Ovary (tissue), 9 donors: ENCODE measurements around the gene HPSE2. TPM values are rescaled to one million over a fixed set of nuclear protein-coding genes. Genes with fewer than 3 reads are reported as not detected.

Experiments used
- DNase-seq, 5 donors: peaks; one replicate each; pipeline ENCODE4 v3.0.0-alpha.2; 2019 to 2020
- H3K27ac ChIP-seq, 2 donors: fragments of 200-600 bp; one replicate each; pipeline versions ENCODE4 v1.5.1 to v1.8.0; 2019 to 2022
- H3K27me3 ChIP-seq: fragments of 200-600 bp; one replicate; pipeline ENCODE4 v1.8.0; 2022
- H3K36me3 ChIP-seq: fragments of 200-600 bp; sonication (generic); one replicate; pipeline ENCODE4 v1.5.1; 2019
- H3K4me1 ChIP-seq: one replicate; pipeline ENCODE4 v1.8.1; 2013; ENCODE audit warnings: mild to moderate bottlenecking, moderate library complexity; ENCODE audit not compliant: insufficient read depth
- H3K4me3 ChIP-seq: fragments of 200-600 bp; sonication (generic); one replicate; pipeline ENCODE4 v1.5.1; 2017
- H3K9me3 ChIP-seq, 2 donors: fragments of 200-600 bp in 1 of 2; sonication (generic) in 1 of 2; one replicate each; pipeline versions ENCODE4 v1.5.1 to v1.8.1; 2013 to 2019; ENCODE audit warnings: mild to moderate bottlenecking in 1 of 2, moderate library complexity in 1 of 2
- EP300 ChIP-seq: sonication (generic); formaldehyde crosslinking; IDR thresholded peaks from one replicate; pipeline ENCODE4 v1.6.1; 2017; ENCODE audit warnings: antibody characterized with exemption
- POLR2A ChIP-seq: fragments of 450-650 bp; IDR thresholded peaks from one replicate; pipeline ENCODE4 v1.6.1; 2017; ENCODE audit warnings: antibody characterized with exemption, mild to moderate bottlenecking, moderate library complexity
- WGBS, 3 donors: extraction: QIAGEN DNeasy Blood & Tissue Kit in 1 of 3; methylation state at CpG; one replicate each; pipeline versions ENCODE4 v1.1.5 to v1.1.7; 2013 to 2017; 5-methylcytosine and 5-hydroxymethylcytosine counted together
- intact Hi-C, 4 donors: fragments of 100-400 bp; cut with DNase I; formaldehyde crosslinking; loops; one replicate each; pipeline versions ENCODE4 v1.11.0 to v1.15.1; 2022 to 2023
- polyA plus RNA-seq, 2 donors: library from polyadenylated mRNA; stranded (reverse); fragments of 200-250 nt in 1 of 2; fragments of 350-450 nt in 1 of 2; fragmentation: Illumina TruSeq in 1 of 2; extraction: RNeasy Lipid Tissue Mini Kit (QIAGEN cat#74804) in 1 of 2; gene quantifications; one replicate each; pipeline ENCODE4 v1.2.3, GENCODE V29; 2013 to 2014
- total RNA-seq, 7 donors: library from RNA; depleted of rRNA in 2 of 7; stranded (reverse); fragments of >200 nt in 2 of 7; fragmentation: NEBNext Ultra II Directional in 3 of 7; extraction: Animal tissue kit (Norgen Biotek cat#: 25700) in 3 of 7; gene quantifications; one replicate each; pipeline versions ENCODE4 v1.1.0 to v1.2.4, GENCODE V29; 2016 to 2023
- TF ChIP-seq, protein P1 (sequence below), 3 donors: fragments of 450-650 bp in 2 of 3; fragments of 200-600 bp in 1 of 3; IDR thresholded peaks; one replicate each; pipeline versions ENCODE4 v1.5.1 to v1.8.0; 2016 to 2022; ENCODE audit warnings: antibody characterized with exemption in 3 of 3, mild to moderate bottlenecking in 1 of 3
- donor health status: DM: no; HTN: no; CAD: no; lungs with moderate emphysema.
- donor health status: DM: no; HTN: no; CAD: no.
- donor health status: Bipolar disorder and iron deficiency.
- donor health status: DM: yes; HTN: yes; CAD: no.
- donor health status: DM: no; HTN: no; CAD: no.
- donor health status: DM: yes; HTN: yes; CAD: no.

Gene HPSE2
- total and polyA plus RNA-seq, 9 donors: 0.07 to 1.2 (median 0.12) TPM; not detected in 4

DNA sequence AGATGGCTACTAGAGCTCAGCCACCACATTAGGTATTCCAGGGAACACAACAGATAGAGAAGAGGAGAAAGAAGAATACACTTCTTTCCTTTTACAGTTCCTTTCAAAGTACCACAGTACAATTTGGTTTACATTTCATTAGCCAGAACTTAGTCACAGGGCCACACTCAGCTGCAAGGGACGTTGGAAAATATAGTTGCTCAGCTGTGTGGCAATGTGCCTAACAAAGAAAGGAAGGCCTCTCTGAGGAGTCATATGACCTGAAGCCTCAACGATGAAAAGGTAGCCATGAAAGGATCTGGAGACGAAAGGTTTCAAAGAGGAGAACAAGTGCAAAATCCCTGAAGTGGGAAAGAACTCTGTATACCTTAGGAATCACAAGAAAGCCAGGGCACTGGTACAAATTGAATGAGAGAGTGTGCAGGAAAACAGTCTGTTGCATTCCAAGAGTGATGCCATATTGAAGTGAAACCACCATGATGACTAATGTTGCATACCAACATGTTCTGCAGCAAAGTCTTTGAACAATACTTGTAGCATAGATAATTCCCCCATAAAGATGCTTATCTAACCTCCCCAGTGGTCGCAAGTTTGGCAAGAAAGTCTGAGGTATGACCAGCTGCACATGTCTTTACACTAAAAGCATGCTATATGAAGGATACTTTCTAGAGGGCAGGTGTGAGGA, 278.9 kb downstream of the HPSE2 start:
- DNase-seq: no peak
- H3K9me3 ChIP-seq: no peaks in the 10 kb centered on the region
- H3K4me1 ChIP-seq: no peaks in the 10 kb centered on the region
- WGBS, 3 donors: 79 to 87% (median 79%) methylated on average over 4 of the region's 4 CpGs
- H3K36me3 ChIP-seq: no peaks in the 10 kb centered on the region
- no peak overlapping the region for H3K4me3 ChIP-seq
- intact Hi-C loops: no loop called here
- TF ChIP-seq POLR2A: no peak
- TF ChIP-seq EP300: no peak
- TF ChIP-seq, protein P1, sequence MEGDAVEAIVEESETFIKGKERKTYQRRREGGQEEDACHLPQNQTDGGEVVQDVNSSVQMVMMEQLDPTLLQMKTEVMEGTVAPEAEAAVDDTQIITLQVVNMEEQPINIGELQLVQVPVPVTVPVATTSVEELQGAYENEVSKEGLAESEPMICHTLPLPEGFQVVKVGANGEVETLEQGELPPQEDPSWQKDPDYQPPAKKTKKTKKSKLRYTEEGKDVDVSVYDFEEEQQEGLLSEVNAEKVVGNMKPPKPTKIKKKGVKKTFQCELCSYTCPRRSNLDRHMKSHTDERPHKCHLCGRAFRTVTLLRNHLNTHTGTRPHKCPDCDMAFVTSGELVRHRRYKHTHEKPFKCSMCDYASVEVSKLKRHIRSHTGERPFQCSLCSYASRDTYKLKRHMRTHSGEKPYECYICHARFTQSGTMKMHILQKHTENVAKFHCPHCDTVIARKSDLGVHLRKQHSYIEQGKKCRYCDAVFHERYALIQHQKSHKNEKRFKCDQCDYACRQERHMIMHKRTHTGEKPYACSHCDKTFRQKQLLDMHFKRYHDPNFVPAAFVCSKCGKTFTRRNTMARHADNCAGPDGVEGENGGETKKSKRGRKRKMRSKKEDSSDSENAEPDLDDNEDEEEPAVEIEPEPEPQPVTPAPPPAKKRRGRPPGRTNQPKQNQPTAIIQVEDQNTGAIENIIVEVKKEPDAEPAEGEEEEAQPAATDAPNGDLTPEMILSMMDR (IDR thresholded peaks at IDR 0.05): no peak
- no peaks in the 10 kb centered on the region for H3K27me3 ChIP-seq
- H3K27ac ChIP-seq: no peak overlapping the region

DNA sequence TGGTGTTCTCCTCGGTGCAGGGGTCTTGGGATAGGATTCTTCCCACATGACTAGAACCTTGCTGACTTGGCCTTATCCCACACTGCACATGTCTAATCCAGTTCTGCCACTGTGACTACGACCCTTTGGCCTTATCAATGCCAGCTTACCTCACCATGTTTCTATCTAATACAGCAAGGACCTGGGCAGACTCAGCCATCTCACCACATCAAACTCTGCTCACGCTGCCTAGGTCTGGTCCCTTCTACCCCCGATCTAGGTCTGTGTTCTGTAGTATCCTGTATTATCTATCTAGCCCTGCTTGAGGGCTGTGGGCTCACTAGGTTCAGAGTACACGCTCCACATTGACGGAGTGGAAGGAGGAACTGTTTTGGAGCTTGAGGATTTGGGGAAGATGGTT, 282.4 kb downstream of the HPSE2 start:
- no peak overlapping the region for H3K27ac ChIP-seq
- 89 to 94% (median 93%) methylated on average over 6 of the region's 6 CpGs for WGBS, 3 donors
- no peak for DNase-seq
- no peaks in the 10 kb centered on the region for H3K36me3 ChIP-seq
- H3K4me3 ChIP-seq: no peak overlapping the region
- H3K27me3 ChIP-seq: no peaks in the 10 kb centered on the region
- H3K4me1 ChIP-seq: no peaks in the 10 kb centered on the region
- no peak for TF ChIP-seq POLR2A
- TF ChIP-seq, protein P1 (IDR thresholded peaks at IDR 0.05): no peak
- TF ChIP-seq EP300: no peak
- intact Hi-C loops: no loop called here
- H3K9me3 ChIP-seq: no peaks in the 10 kb centered on the region

DNA sequence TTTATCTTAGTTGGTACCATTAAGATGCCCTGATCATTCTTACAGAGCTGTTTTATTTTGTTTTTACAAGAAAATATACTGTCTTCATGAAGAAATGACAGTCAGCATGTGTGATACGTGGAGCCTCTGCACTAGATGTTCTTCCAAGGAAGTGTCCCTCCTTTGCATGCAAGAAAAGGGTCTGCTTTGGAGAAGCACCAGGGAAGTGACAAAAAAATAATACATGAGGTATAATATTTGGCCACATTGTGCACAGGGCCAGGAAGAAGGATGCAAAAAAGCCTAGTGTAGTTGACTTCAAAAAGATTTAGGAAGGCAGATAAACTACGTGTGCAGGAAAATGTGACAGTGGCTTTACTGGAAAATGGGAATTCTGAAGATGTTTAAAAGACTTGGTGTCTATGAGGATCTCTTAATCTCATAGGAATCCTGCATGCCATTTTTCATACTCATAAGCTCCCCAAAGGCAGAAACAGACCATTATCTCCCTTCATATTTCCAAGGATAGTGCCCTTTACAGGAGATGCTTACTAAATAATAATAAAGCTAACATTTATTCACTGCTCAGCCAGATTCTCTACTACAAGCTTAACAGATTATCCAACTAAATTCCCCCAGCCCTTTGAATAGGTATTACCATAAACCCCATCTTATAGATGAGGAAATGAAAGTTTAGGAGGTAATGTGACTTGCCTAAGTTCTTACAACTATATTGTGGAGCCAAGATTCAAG, 284.2 kb downstream of the HPSE2 start:
- no peaks in the 10 kb centered on the region for H3K27me3 ChIP-seq
- no peak overlapping the region for H3K4me3 ChIP-seq
- no peaks in the 10 kb centered on the region for H3K4me1 ChIP-seq
- intact Hi-C loops: no loop called here
- H3K27ac ChIP-seq: no peak overlapping the region
- no peaks in the 10 kb centered on the region for H3K9me3 ChIP-seq
- WGBS, 3 donors: 60 to 80% (median 69%) methylated on average over 2 of the region's 2 CpGs
- H3K36me3 ChIP-seq: no peaks in the 10 kb centered on the region
- no peak for DNase-seq
- TF ChIP-seq POLR2A (no peak), EP300 (no peak)
- TF ChIP-seq, protein P1 (IDR thresholded peaks at IDR 0.05): no peak

DNA sequence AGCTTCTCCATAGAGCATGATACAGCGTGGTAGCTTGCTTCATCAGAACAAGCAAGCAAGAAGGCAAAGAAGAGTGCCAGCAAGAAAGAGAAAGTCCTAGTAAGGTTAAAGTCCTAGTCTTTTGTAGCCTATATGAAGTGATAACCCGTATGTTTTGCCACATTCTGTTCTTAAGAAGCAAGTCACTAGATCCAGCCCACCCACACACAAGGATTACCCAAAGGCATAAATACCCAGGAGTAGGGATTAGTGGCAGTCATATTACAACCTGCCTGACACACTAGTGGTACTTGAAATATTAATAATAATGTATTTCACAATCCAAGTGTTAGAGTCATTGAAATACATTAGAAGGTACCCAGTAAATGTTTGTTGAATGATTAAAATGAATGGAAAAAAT, 285.5 kb downstream of the HPSE2 start:
- H3K27me3 ChIP-seq: no peaks in the 10 kb centered on the region
- no peak for DNase-seq
- H3K4me1 ChIP-seq: no peaks in the 10 kb centered on the region
- no peak overlapping the region for H3K4me3 ChIP-seq
- no peaks in the 10 kb centered on the region for H3K9me3 ChIP-seq
- no peak overlapping the region for H3K27ac ChIP-seq
- H3K36me3 ChIP-seq: no peaks in the 10 kb centered on the region
- intact Hi-C loops: no loop called here
- TF ChIP-seq, protein P1 (IDR thresholded peaks at IDR 0.05): no peak
- TF ChIP-seq EP300 (no peak), POLR2A (no peak)
- 70 to 75% (median 70%) methylated on average over 2 of the region's 2 CpGs for WGBS, 3 donors
